Measurements from ENCODE around the gene PEX3.

The PEX3 gene

DNA sequence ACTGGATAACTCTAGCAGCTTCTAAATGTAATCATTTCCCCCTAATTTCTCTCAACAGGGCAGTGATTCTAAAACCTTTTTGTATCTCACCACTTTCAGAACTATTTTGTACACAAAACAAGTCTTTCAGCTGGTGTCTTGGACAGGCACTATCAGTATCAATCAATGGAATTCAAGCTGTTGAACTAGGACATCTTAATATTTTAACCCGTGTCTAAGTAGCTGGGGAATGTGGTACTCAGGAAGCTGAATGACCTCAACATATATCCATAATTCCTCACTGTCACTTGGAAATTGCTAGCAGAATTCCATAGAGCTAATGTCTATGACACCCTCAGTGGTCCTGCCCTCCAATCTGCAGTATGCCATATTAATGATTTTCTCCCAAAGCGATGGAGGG lies 24.6 kb upstream of the PEX3 start:
- no peak overlapping the region for H2BK120ac ChIP-seq (ENCODE audit: low read depth, low read length)
- H3K23ac ChIP-seq (ENCODE audit: low read depth, low read length, poor library complexity), result no peak overlapping the region
- no peak overlapping the region for H2BK12ac ChIP-seq (ENCODE audit: low read length)
- no peak overlapping the region for H2BK5ac ChIP-seq (ENCODE audit: low read length)
- no peak overlapping the region for H3K14ac ChIP-seq (ENCODE audit: low read length)
- H3K4me3 ChIP-seq (ENCODE audit: low read length in 2 of 2), result no peak overlapping the region
- DNase-seq (ENCODE audit: low spot score), result no peak
- no peak overlapping the region for H4K8ac ChIP-seq (ENCODE audit: low read depth, low read length)
- H3K4me2 ChIP-seq (ENCODE audit: insufficient read depth, low read length, poor library complexity, severe bottlenecking), result no peak overlapping the region
- H2AK5ac ChIP-seq (ENCODE audit: low read depth, low read length), result no peak overlapping the region
- no peak overlapping the region for H4K91ac ChIP-seq (ENCODE audit: low read depth, low read length, poor library complexity)
- H3K9ac ChIP-seq (ENCODE audit: low read depth, low read length, poor library complexity), result no peak overlapping the region
- no peak overlapping the region for H2BK15ac ChIP-seq (ENCODE audit: low read length)
- peaks cover 0 to 2% of the 10 kb centered on the region in 2 donors for H3K9me3 ChIP-seq (replicated peaks in 1 of 2; ENCODE audit: control insufficient read depth in 2 of 2, insufficient read depth in 1 of 2, low read depth in 1 of 2, low read length in 2 of 2)
- H3K27ac ChIP-seq (replicated peaks; ENCODE audit: low read length), result no peak overlapping the region
- H3K4me1 ChIP-seq (ENCODE audit: control insufficient read depth in 2 of 2, insufficient read depth in 1 of 2, low read depth in 1 of 2, low read length in 2 of 2), result no peaks in the 10 kb centered on the region
- no peak overlapping the region for H3K4ac ChIP-seq (ENCODE audit: low read length)
- H3K27me3 ChIP-seq (ENCODE audit: control insufficient read depth in 3 of 3, insufficient read depth in 3 of 3, low read depth in 1 of 3, low read length in 3 of 3), result no peaks in the 10 kb centered on the region
- no peak overlapping the region for H2AFZ ChIP-seq (ENCODE audit: low read length)
- peaks cover 0 to 19% of the 10 kb centered on the region in 2 donors for H3K36me3 ChIP-seq (replicated peaks in 1 of 2; ENCODE audit: control insufficient read depth in 2 of 2, insufficient read depth in 2 of 2, low read length in 2 of 2)
- WGBS, 2 donors (ENCODE audit: extremely low coverage in 2 of 2, insufficient read length in 2 of 2, insufficient replicate concordance in 1 of 2), result no CpG with 5 or more reads among the region's 2 CpGs
- no peaks in the 10 kb centered on the region for H3K79me1 ChIP-seq (ENCODE audit: low read depth, low read length)
- no peak overlapping the region for H3K18ac ChIP-seq (ENCODE audit: low read length)

DNA sequence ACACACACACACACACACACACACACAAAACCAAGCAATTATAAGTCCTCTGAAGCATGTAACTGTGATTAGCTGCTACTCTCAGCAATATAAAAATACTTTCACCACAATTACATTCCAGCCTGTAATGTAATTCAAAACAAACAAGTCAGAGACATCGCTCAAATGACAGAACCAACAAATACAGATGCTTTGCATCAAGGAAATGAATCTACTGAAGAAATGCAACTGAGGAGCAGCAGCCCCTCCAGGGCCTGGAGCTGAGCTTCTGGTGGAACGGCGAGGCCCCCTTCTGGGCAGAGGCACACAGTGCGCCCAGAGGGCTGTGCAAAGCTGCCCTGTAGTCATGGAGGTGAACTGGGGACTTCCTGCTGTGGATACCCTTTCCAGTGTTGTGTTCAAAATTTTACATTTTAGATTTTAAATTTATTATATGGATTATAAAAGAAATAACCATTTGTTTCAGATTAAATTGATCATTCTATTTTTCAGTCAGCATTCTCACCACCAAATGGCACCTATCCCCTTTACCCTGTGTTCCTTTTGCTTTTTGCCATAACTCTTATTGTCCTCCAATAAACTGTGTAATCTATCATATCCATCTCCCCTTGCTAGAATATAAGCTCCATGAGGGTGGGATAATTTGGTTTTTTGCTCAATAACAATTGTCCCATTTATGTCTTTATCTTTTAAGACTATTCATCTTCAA lies 23.3 kb upstream of the PEX3 start:
- H2BK5ac ChIP-seq (ENCODE audit: low read length), result no peak overlapping the region
- WGBS, 2 donors (ENCODE audit: extremely low coverage in 2 of 2, insufficient read length in 2 of 2, insufficient replicate concordance in 1 of 2), result no CpG with 5 or more reads among the region's 4 CpGs

DNA sequence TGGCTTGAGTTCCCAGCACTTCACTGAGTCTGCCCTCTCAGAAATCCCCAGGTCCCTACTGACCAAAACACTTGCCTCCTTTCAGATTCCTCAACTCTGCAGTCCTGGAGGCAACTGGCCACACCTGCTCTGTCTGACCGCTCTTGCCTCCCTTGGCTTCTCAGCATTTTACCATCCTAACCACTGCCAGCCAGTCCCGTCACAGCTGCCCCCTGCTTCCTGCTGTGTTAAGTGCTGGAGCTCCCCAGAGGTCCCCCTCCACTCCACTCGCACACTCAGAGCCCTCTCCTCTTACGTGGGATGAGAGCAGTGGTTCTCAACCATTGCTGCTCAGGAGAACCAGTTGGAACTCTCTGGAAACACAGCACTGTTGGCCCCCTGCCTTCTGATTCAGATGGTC lies 20.6 kb upstream of the PEX3 start:
- Histone ChIP-seq H4K8ac (ENCODE audit: low read depth, low read length) (no peak overlapping the region), H3K4me1 (ENCODE audit: control insufficient read depth in 2 of 2, insufficient read depth in 1 of 2, low read depth in 1 of 2, low read length in 2 of 2) (no peaks in the 10 kb centered on the region), H3K27ac (replicated peaks; ENCODE audit: low read length) (no peak overlapping the region), H3K9me3 (replicated peaks in 1 of 2; ENCODE audit: control insufficient read depth in 2 of 2, insufficient read depth in 1 of 2, low read depth in 1 of 2, low read length in 2 of 2) (peaks cover 0 to 2% of the 10 kb centered on the region in 2 donors), H3K79me1 (ENCODE audit: low read depth, low read length) (no peaks in the 10 kb centered on the region), H3K14ac (ENCODE audit: low read length) (no peak overlapping the region), H2AK5ac (ENCODE audit: low read depth, low read length) (no peak overlapping the region), H3K27me3 (ENCODE audit: control insufficient read depth in 3 of 3, insufficient read depth in 3 of 3, low read depth in 1 of 3, low read length in 3 of 3) (no peaks in the 10 kb centered on the region), H2BK5ac (ENCODE audit: low read length) (no peak overlapping the region), H3K4me2 (ENCODE audit: insufficient read depth, low read length, poor library complexity, severe bottlenecking) (no peak overlapping the region), H2BK15ac (ENCODE audit: low read length) (no peak overlapping the region), H2AFZ (ENCODE audit: low read length) (no peak overlapping the region), H3K18ac (ENCODE audit: low read length) (no peak overlapping the region), H3K4me3 (ENCODE audit: low read length in 2 of 2) (no peak overlapping the region), H3K4ac (ENCODE audit: low read length) (no peak overlapping the region), H3K9ac (ENCODE audit: low read depth, low read length, poor library complexity) (no peak overlapping the region), H3K23ac (ENCODE audit: low read depth, low read length, poor library complexity) (no peak overlapping the region), H4K91ac (ENCODE audit: low read depth, low read length, poor library complexity) (no peak overlapping the region), H2BK120ac (ENCODE audit: low read depth, low read length) (no peak overlapping the region), H3K36me3 (replicated peaks in 1 of 2; ENCODE audit: control insufficient read depth in 2 of 2, insufficient read depth in 2 of 2, low read length in 2 of 2) (peaks cover 4 to 46% of the 10 kb centered on the region in 2 donors), H2BK12ac (ENCODE audit: low read length) (no peak overlapping the region)
- DNase-seq (ENCODE audit: low spot score), result no peak
- no CpG with 5 or more reads among the region's 4 CpGs for WGBS, 2 donors (ENCODE audit: extremely low coverage in 2 of 2, insufficient read length in 2 of 2, insufficient replicate concordance in 1 of 2)

More for the DNA sequence above, 23.3 kb upstream of the PEX3 start:
- Histone ChIP-seq H3K14ac (ENCODE audit: low read length) (no peak overlapping the region), H3K36me3 (replicated peaks in 1 of 2; ENCODE audit: control insufficient read depth in 2 of 2, insufficient read depth in 2 of 2, low read length in 2 of 2) (peaks cover 3 to 29% of the 10 kb centered on the region in 2 donors), H3K4me3 (ENCODE audit: low read length in 2 of 2) (no peak overlapping the region), H3K9ac (ENCODE audit: low read depth, low read length, poor library complexity) (no peak overlapping the region), H2BK15ac (ENCODE audit: low read length) (no peak overlapping the region), H3K27me3 (ENCODE audit: control insufficient read depth in 3 of 3, insufficient read depth in 3 of 3, low read depth in 1 of 3, low read length in 3 of 3) (no peaks in the 10 kb centered on the region), H4K91ac (ENCODE audit: low read depth, low read length, poor library complexity) (no peak overlapping the region), H2BK120ac (ENCODE audit: low read depth, low read length) (no peak overlapping the region), H3K18ac (ENCODE audit: low read length) (no peak overlapping the region), H3K4me2 (ENCODE audit: insufficient read depth, low read length, poor library complexity, severe bottlenecking) (no peak overlapping the region), H3K79me1 (ENCODE audit: low read depth, low read length) (no peaks in the 10 kb centered on the region), H3K23ac (ENCODE audit: low read depth, low read length, poor library complexity) (no peak overlapping the region), H2BK12ac (ENCODE audit: low read length) (no peak overlapping the region), H4K8ac (ENCODE audit: low read depth, low read length) (no peak overlapping the region), H3K4me1 (ENCODE audit: control insufficient read depth in 2 of 2, insufficient read depth in 1 of 2, low read depth in 1 of 2, low read length in 2 of 2) (no peaks in the 10 kb centered on the region), H3K9me3 (replicated peaks in 1 of 2; ENCODE audit: control insufficient read depth in 2 of 2, insufficient read depth in 1 of 2, low read depth in 1 of 2, low read length in 2 of 2) (peaks cover 0 to 2% of the 10 kb centered on the region in 2 donors), H2AK5ac (ENCODE audit: low read depth, low read length) (no peak overlapping the region), H3K27ac (replicated peaks; ENCODE audit: low read length) (no peak overlapping the region), H3K4ac (ENCODE audit: low read length) (no peak overlapping the region), H2AFZ (ENCODE audit: low read length) (no peak overlapping the region)
- DNase-seq (ENCODE audit: low spot score), result peak; percentile 54

DNA sequence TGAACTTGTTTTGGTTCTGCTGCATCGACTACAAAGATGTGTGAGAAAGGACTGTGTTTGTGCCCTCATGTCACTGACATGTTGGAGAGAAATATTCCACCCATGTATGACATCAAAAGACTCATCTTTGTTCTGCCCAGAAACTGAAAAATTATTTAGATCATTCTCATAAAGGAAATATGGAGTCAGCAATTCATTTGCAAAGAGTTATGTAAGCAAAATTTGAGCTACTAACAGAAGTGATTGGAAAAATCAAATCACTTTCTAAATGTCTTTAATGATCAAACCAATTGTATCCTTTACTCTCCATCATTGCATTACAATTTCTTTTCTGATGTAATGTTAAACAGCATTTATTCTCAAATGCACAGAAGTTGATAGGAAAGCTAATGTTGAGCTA lies 19.4 kb upstream of the PEX3 start:
- WGBS, 2 donors (ENCODE audit: extremely low coverage in 2 of 2, insufficient read length in 2 of 2, insufficient replicate concordance in 1 of 2), result no CpG with 5 or more reads among the region's 1 CpG
- H3K4me2 ChIP-seq (ENCODE audit: insufficient read depth, low read length, poor library complexity, severe bottlenecking), result no peak overlapping the region
- no peak for DNase-seq (ENCODE audit: low spot score)
- peaks cover 4 to 55% of the 10 kb centered on the region in 2 donors for H3K36me3 ChIP-seq (replicated peaks in 1 of 2; ENCODE audit: control insufficient read depth in 2 of 2, insufficient read depth in 2 of 2, low read length in 2 of 2)
- no peak overlapping the region for H4K91ac ChIP-seq (ENCODE audit: low read depth, low read length, poor library complexity)
- no peaks in the 10 kb centered on the region for H3K79me1 ChIP-seq (ENCODE audit: low read depth, low read length)
- no peak overlapping the region for H3K23ac ChIP-seq (ENCODE audit: low read depth, low read length, poor library complexity)
- no peak overlapping the region for H2AK5ac ChIP-seq (ENCODE audit: low read depth, low read length)
- no peak overlapping the region for H2BK5ac ChIP-seq (ENCODE audit: low read length)
- H2BK120ac ChIP-seq (ENCODE audit: low read depth, low read length), result no peak overlapping the region
- no peak overlapping the region for H2BK12ac ChIP-seq (ENCODE audit: low read length)
- no peaks in the 10 kb centered on the region for H3K27me3 ChIP-seq (ENCODE audit: control insufficient read depth in 3 of 3, insufficient read depth in 3 of 3, low read depth in 1 of 3, low read length in 3 of 3)
- no peaks in the 10 kb centered on the region for H3K4me1 ChIP-seq (ENCODE audit: control insufficient read depth in 2 of 2, insufficient read depth in 1 of 2, low read depth in 1 of 2, low read length in 2 of 2)
- H2AFZ ChIP-seq (ENCODE audit: low read length), result no peak overlapping the region
- no peak overlapping the region for H3K4me3 ChIP-seq (ENCODE audit: low read length in 2 of 2)
- no peak overlapping the region for H2BK15ac ChIP-seq (ENCODE audit: low read length)
- no peak overlapping the region for H3K27ac ChIP-seq (replicated peaks; ENCODE audit: low read length)
- H3K4ac ChIP-seq (ENCODE audit: low read length), result no peak overlapping the region
- H4K8ac ChIP-seq (ENCODE audit: low read depth, low read length), result no peak overlapping the region
- H3K18ac ChIP-seq (ENCODE audit: low read length), result no peak overlapping the region
- H3K9ac ChIP-seq (ENCODE audit: low read depth, low read length, poor library complexity), result no peak overlapping the region
- peaks cover 0 to 3% of the 10 kb centered on the region in 2 donors for H3K9me3 ChIP-seq (replicated peaks in 1 of 2; ENCODE audit: control insufficient read depth in 2 of 2, insufficient read depth in 1 of 2, low read depth in 1 of 2, low read length in 2 of 2)
- no peak overlapping the region for H3K14ac ChIP-seq (ENCODE audit: low read length)

Data from neuronal stem cell (in vitro differentiated cells).